ENCODE data around the gene FAM167B. TPM values are rescaled to one million over a fixed set of nuclear protein-coding genes. Genes with fewer than 3 reads are reported as not detected.

FAM167B gene
- total RNA-seq, 1 experiment from 2014 or later, result 1.5 TPM

DNA sequence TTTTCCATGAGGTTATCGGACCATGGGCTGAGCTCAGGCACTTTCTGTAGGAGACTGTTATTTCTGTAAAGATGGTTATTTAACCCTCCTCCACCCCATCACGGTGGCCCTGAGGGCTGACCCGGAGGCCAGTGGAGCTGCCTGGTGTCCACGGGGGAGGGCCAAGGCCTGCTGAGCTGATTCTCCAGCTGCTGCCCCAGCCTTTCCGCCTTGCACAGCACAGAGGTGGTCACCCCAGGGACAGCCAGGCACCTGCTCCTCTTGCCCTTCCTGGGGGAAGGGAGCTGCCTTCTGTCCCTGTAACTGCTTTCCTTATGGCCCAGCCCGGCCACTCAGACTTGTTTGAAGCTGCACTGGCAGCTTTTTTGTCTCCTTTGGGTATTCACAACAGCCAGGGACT lies 49.2 kb upstream of the FAM167B start:
- DNase-seq, result no peak
- Histone ChIP-seq H3K9me3 (ENCODE audit: control insufficient read depth, low read depth, low read length) (no peaks in the 10 kb centered on the region), H3K14ac (ENCODE audit: insufficient read depth, low read length) (no peak overlapping the region), H3K79me1 (ENCODE audit: insufficient read depth, low read depth, low read length, poor library complexity, severe bottlenecking) (no peaks in the 10 kb centered on the region), H4K20me1 (ENCODE audit: control insufficient read depth, insufficient read depth, insufficient read length) (no peaks in the 10 kb centered on the region), H3K9ac (ENCODE audit: extremely low read depth, insufficient read length, low read length) (no peak overlapping the region), H2AK5ac (ENCODE audit: insufficient read length, low read length) (no peak overlapping the region), H3T11ph (ENCODE audit: low read length) (no peak overlapping the region), H3K23me2 (ENCODE audit: insufficient read length, low read depth, low read length, poor library complexity, severe bottlenecking) (peaks cover 3% of the 10 kb centered on the region), H2BK5ac (ENCODE audit: insufficient read length, low read length) (no peak overlapping the region), H4K91ac (ENCODE audit: insufficient read length, low read depth, low read length) (no peak overlapping the region), H3K18ac (ENCODE audit: insufficient read length, low read depth, low read length) (no peak overlapping the region), H2BK20ac (ENCODE audit: low read depth, low read length, poor library complexity, severe bottlenecking) (no peak overlapping the region), H3K4ac (ENCODE audit: low read depth, low read length) (no peak overlapping the region), H3K56ac (ENCODE audit: insufficient read length, low read depth, low read length) (no peak overlapping the region), H4K5ac (ENCODE audit: insufficient read length, low read depth, low read length) (no peak overlapping the region), H2BK120ac (ENCODE audit: low read depth, low read length, poor library complexity, severe bottlenecking) (no peak overlapping the region), H3K4me1 (ENCODE audit: insufficient read depth, low read length) (no peaks in the 10 kb centered on the region; the same call in 1 of the 2 replicates), H2AFZ (ENCODE audit: low read length) (no peak overlapping the region), H3K23ac (ENCODE audit: insufficient read length, low read depth, low read length) (no peak overlapping the region), H2BK12ac (ENCODE audit: insufficient read length, low read depth, low read length) (no peak overlapping the region), H3K27me3 (ENCODE audit: insufficient read depth, low read length) (no peaks in the 10 kb centered on the region), H2BK15ac (ENCODE audit: low read depth, low read length) (no peak overlapping the region), H3K79me2 (ENCODE audit: insufficient read depth, low read length) (no peaks in the 10 kb centered on the region), H4K8ac (replicated peaks; ENCODE audit: insufficient read length, low read depth, low read length) (no peak overlapping the region), H3K4me2 (ENCODE audit: insufficient read depth, insufficient read length, low read length) (no peak overlapping the region), H3K27ac (ENCODE audit: insufficient read length, low read depth, low read length) (no peak overlapping the region)
- H3K36me3 Mint-ChIP-seq (ENCODE audit: insufficient read depth in 1 of 3, low read depth in 3 of 3), result peaks cover 30 to 56% (median 51%) of the 10 kb centered on the region in 3 experiments; a peak in 6 of 7 replicates
- no CpG with 5 or more reads among the region's 6 CpGs for WGBS (ENCODE audit: extremely low coverage, insufficient read length, low lambda C conversion rate)
- peaks cover 36 to 37% of the 10 kb centered on the region in 2 experiments for H3K4me1 Mint-ChIP-seq
- H3K27ac Mint-ChIP-seq, result no peak overlapping the region; a peak in 3 of 7 replicates
- H3K9me3 Mint-ChIP-seq, result no peaks in the 10 kb centered on the region
- no peak overlapping the region for H3K4me3 Mint-ChIP-seq
- H3K27me3 Mint-ChIP-seq (ENCODE audit: low read depth), result no peaks in the 10 kb centered on the region; the same call in none of the 2 replicates
- TF ChIP-seq, protein P1, sequence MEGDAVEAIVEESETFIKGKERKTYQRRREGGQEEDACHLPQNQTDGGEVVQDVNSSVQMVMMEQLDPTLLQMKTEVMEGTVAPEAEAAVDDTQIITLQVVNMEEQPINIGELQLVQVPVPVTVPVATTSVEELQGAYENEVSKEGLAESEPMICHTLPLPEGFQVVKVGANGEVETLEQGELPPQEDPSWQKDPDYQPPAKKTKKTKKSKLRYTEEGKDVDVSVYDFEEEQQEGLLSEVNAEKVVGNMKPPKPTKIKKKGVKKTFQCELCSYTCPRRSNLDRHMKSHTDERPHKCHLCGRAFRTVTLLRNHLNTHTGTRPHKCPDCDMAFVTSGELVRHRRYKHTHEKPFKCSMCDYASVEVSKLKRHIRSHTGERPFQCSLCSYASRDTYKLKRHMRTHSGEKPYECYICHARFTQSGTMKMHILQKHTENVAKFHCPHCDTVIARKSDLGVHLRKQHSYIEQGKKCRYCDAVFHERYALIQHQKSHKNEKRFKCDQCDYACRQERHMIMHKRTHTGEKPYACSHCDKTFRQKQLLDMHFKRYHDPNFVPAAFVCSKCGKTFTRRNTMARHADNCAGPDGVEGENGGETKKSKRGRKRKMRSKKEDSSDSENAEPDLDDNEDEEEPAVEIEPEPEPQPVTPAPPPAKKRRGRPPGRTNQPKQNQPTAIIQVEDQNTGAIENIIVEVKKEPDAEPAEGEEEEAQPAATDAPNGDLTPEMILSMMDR (conservative IDR thresholded peaks at IDR 0.05), result no peak

All from H9 (cell line).